Stimulated activated CD8-positive, alpha-beta memory T cell treated with anti-CD3 and anti-CD28 coated beads, Interleukin-15, amount 100 ng/mL, for 48 hours (primary cell): ENCODE measurements around the gene SH3D19.

Source experiments
- DNase-seq, 2 donors: peaks; one replicate each; pipeline ENCODE4 v3.0.0-alpha.2; 2020; ENCODE audit warnings: low read depth in 2 of 2

The SH3D19 gene, protein sequence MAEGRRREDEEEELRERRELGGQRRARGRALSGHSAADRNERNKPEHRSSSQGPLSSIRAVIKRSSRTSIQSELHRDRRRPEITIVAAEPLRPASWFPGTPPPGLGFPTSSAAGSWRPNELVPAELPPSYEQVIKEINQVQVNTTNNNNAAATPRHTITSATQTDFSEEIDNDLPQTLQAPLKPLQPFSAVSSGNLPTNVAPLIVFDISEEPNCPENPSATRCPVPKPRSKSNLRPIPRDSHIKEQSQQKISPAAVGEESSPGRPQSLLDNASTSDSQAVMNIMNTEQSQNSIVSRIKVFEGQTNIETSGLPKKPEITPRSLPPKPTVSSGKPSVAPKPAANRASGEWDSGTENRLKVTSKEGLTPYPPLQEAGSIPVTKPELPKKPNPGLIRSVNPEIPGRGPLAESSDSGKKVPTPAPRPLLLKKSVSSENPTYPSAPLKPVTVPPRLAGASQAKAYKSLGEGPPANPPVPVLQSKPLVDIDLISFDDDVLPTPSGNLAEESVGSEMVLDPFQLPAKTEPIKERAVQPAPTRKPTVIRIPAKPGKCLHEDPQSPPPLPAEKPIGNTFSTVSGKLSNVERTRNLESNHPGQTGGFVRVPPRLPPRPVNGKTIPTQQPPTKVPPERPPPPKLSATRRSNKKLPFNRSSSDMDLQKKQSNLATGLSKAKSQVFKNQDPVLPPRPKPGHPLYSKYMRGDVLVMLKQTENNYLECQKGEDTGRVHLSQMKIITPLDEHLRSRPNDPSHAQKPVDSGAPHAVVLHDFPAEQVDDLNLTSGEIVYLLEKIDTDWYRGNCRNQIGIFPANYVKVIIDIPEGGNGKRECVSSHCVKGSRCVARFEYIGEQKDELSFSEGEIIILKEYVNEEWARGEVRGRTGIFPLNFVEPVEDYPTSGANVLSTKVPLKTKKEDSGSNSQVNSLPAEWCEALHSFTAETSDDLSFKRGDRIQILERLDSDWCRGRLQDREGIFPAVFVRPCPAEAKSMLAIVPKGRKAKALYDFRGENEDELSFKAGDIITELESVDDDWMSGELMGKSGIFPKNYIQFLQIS

DNA sequence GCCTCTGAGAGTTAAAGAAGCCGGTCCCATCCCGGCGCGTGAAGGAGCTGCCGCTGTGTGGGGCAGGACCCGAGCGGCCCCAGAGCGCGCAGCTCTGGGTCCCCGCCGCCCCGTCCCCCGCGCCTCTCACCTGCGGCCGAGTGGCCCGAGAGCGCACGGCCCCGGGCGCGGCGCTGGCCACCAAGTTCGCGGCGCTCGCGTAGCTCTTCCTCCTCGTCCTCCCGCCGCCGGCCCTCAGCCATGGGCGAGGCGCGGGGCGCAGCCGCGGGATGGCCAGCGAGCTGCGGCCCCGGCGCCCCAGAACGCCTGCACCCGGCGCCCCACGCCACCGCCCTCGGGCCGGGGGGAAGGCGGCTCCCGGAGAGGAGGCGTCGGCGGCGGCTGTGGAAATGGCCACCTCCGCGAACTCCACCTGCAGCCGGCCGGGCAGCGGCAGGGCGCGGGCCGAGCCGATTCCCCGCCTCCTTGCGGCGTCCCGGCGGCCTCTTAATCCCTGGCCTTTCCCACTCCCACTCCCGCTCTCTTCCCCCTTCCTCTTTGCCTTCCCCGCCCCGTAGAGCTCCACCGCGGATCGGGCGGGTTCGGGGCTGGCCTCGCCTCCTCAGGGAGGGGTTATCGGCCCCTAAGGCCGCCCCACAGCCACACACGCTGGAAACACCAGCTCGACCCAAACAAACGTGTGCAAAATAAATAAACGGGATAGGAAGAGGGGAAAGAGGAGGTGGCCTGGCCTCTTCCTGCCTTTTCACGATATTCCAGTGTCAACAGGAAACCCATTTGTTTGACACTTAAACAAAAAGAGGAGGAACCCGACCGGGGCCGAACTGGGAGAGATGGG lies at the start of gene SH3D19:
Gene SH3D19 (minus strand): TSS at position 495 of the 838 bp plus-strand sequence. CDS start 253 bp downstream, at position 242.
- no peak for DNase-seq

DNA sequence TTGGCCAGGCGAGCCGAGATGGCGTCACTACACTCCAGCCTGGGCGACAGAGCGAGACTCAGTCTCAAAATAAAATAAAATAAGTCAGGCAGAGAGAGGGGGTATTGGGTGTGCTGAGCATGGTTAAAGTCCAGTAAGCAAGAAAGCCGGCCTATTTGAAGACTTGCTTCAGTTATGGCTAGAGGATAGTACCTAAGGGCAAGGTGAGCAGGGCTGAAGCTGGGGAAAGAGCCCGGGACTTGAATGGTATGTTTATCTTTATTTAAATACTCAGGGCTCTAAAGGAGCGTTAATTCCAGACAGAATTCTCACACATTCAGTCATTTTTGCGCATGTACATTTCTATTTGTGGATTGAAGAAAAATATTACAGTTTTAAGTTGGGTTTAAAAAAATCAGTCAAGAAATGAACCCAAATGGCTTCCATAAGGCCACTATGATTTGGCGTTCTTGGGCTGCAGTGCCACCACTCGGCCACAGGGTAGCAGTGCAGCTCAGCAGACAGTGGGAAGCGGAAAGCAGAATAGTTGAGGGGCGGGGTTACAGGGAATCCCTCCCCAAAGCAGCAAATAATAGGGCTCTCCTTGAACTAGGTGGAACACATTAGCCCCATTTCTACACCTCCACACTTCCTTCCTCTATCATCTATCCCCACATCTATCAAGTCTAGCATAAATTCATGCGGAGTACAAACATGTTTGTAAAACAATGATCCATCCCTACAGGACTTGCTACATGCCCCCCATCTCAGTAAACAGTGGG lies 37.2 kb upstream of the SH3D19 start:
- DNase-seq: peak; percentile 53 to 58

DNA sequence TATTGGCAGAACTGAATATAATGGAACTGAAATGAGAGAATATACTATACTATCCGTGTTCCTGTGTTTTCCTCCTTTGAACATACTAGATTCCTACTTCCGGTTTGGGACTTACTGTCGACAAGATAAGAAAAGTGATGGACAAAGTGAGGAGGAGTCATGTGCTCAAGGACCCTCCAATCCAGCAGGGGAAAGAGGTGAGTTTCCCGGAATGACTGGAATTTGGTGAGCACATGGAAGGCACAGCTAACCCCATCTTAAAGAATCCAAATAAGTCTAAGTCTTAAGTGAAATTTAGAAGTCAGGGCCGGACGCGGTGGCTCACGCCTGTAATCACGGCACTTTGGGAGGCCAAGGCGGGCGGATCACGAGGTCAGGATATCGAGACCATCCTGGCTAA lies 36.6 kb upstream of the SH3D19 start:
- DNase-seq: no peak

DNA sequence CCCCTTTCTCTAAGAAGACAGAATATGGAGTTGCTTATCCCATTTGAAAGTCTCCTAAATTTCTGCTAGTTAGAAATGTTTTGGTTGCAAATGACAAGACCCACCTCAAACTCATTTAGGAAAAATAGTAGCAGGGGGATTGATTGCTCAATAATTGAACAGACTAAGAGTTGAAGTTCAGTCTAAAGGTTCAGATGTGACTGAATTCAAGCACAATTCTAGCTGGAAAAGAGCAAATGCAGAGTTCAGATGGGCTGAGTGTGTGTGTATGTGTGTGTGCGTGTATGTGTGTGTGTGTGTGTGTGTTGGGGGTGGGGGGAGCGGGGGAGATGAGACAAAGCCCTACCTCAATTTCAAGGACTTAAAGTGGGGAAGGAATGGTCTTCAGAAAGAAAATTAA lies 35.7 kb upstream of the SH3D19 start:
- no peak for DNase-seq

DNA sequence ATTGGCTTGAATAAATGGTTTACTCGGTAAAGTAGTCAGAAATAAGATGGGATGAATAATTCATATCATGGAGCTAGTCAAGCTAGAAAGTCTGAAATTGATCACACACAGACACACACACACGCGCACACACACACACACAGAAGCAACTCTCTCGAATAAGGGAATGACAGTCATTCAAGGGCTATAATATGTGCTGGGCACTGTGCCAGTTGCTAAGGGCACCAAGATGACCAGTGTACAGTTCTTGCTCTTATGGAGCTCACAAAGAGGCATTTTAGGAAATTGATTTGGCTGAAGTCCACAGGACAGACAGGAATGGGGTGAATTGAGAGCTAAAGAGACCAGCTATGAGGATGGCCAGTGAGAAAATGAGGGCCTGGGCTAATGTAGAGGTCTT lies 34.2 kb upstream of the SH3D19 start:
- DNase-seq: no peak

DNA sequence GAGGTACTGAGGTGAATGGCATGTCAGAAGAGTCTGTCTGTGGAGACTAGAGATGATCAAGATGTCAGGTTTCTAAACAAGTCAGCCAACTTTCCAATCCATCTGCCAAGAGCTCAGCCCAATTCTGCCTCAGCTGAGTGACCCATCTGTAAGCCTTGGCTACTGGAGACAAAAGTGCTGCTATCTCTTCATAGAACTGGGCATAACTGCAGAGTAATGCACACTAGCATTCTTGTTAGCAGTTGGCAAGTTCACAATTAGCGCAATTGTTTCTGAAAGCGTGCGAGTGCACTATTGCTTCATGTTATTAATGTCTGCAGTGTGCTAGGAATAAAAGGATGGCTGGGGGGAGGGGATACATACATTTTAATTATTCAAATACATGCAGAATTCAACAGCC lies 32.9 kb upstream of the SH3D19 start:
- no peak for DNase-seq

DNA sequence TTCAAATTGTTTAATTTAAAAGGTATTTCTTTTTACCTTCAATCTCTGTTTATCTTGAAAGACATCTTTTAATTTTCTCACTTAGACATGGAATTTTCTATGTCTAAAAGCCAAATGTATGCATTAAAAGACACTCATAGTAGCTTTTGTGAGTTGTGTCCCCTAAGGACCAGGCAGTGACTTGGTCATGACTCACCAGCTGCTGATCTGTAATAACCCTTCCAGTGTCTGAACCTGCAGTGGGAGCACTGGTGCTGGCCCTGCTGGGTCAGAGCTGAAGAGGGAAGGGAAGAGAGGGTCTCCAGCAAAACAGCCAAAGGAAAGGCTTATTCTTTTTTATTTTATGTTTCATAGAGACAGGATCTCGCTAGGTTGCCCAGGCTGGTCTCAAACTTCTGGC lies 31.1 kb upstream of the SH3D19 start:
- DNase-seq: no peak

DNA sequence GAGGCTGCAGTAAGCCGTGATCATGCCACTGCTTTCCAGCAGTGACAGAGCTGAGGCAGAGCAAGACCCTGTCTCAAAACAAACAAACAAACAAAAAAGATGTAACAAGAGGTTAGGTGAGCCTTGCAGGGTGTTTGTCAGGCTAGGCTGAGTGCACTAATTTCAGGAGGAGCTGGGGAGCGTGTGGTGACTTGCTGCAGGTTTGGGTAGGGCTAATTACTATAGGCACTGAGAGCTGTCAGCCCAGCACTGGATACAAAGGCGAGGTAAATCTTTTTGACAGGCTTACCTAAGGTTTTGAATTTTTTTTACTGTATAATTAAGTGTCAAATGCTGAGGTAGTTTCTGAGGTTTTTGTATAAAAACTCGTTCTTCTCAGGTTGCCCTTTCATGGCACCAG lies 29.8 kb upstream of the SH3D19 start:
- no peak for DNase-seq

DNA sequence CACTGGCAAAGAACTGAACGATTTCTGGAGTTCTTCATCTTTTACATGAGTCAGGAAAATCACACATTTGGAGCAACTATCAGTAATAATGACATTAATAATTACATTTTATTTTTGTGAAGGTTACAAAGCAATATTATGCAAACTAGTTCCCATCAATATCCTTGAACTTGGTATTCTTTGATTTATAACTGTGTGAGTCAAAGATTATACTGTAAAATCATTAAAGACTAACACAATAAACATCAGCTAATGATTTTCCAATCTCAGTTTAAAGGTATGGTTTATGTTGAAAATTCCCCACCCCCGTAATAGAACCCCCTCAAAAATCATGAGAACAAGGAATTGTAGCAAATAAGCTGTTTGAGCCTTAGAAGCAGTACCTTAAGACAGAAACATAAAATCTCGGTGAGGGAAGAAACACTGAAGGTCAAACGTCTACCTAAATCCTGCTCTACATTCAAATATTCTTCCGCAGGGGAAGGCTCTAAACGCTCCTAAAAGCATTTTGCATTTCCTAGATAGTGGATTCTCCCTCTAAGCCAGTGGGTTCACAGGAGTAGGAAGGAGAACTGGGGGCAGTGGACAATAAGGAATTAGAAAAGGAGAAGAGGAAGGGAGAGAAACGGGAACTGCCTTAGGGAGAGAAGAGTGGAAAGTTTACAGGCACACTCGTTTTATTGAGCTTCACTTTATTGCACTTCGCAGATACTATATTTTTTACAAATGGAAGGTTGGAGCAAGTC lies 22.3 kb upstream of the SH3D19 start:
- no peak for DNase-seq

DNA sequence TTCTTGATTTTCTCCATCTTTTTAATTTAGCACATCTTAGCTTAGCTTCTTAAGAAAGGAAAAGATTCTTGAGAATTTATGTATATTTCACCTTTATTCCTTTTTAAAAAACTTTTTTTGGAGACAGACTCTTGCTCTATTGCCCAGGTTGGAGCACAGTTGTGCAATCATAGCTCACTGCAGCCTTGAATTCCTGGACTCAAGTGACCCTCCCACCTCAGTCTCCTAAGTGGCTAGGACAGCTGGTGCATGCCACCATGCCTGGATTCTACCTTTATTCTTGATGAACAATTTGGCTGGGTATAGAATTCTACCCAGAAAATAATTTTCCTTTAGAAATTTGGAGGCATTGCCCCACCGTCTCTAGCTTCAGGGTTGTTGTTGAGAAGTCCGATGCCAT lies 19.5 kb upstream of the SH3D19 start:
- DNase-seq: no peak

DNA sequence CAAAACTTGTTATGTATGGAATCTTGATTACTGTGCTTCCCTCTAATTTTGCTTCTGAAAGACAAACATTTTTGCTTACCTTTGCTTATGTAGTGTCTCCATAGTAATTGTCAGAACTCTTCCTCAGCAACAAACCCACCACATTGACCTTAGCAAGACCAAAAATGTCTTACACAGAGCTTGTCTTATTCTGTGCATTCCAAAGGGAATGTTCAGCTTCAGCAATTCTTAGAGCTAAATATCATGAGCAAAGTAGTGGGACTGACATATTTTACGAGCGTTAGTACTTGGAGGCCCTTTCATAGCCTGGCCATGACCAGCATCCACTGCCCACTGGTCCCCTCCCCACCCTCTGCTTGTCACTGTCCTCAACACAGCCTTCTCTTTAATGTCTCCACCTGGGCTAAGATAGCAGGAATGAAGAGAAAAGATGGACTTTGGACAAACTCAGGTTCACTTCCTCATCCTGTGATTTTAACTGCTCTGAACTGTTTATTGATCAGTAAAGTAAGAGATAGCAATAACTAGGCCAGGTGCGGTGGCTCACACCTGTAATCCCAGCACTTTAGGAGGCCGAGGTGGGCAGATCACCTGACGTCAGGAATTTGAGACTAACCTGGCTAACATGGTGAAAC lies 15.5 kb upstream of the SH3D19 start:
- no peak for DNase-seq

DNA sequence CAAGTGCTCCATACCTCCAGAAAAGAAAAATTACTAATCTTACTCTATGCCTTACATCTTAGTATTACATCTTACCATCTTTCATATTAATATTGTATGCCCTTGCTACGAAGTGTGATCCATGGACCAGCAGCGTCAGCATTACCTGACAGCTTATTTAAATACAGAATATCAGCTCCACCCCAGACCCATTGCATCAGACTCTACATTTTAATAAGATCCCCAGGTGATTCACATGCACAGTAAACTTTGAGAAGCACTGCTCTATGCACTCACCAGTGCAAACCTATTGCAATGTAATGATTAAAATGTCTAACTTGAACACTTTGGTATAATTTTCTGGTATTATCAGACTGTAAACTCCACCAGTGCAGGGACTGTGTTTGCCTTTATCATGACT lies 14.1 kb upstream of the SH3D19 start:
- DNase-seq: no peak

DNA sequence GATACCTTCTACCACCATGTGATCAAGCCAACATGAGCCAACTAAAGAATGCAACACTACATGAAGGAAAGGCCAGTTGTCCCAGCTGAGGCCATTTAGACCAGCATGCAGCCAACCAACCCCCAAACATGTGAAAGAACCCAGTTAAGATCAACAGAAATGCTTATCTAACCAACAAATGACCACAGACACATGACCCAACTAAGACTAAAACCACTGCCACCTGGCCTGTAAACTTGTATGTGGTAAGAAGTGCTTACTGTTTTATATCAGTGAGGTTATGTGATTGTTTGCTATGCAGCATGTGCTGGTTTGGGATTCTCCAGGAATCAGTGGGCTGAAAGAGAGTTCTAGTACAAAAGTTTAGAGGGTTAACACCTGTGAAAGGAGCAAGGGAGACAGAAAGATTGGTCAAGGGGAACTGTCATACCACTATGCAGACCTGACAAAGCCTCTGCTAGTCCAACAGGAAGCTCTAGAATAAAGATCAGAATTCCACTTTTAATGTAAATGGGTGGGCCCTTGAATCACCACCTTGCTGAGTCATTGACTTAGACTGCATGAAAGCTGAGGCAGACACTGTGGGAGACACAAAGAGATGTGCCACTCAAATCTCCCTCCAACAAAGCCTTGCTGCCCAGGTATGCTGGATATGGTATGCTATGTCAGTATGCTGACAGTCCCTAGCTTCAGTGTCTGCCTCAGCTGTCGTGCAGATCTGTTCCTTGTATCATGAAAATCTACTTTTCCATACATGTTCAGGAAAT lies 6.1 kb upstream of the SH3D19 start:
- no peak for DNase-seq

DNA sequence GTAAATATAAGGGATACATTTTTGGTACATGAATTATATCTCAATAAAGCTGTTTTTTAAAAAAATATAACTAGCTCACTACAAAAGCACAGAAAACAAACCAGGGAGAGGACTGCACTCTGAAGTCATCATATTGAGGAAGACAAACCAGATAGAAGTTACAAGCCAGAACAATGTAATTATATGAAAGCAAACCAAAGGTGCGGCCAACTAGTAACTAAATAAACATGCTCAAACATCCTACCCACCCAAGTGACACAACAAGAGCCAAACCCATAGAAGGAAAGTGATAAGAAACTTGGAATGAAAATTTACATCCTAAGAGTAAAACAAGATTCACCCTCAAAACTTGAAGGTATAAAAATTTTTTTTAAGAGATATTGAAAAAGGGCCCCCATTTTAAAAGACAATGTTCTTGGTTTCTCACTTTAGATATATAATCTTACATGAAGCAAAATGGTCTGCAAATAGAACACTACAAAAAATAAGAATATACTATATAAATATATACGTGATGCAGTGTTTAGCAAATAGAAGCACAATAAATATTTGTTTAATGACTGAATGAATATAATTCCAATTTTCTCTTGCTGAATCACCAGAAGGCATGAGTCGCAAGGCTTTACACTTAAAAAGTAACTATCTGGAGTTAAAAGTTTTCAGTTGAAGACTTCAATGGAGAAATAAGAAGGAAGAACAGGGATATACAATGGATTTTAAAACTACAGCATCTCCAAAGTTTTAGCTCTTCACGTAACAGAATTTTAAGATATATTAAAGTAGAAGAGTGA lies 4.0 kb upstream of the SH3D19 start:
- DNase-seq: no peak

DNA sequence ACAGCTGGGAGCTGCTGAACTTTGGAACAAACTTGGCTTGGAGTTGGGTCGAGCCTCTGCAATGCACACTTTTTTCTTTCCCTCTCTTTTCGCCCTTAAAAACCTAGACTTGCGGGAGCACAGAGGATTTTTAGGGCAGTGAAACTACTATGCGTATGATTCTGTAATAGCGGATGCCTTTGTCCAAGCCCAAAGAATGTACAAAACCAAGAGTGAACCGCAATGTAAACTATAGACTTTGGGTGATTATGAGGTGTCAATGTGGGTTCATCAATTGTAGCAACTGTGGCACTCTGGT lies 493 bp upstream of the SH3D19 start:
- no peak for DNase-seq

DNA sequence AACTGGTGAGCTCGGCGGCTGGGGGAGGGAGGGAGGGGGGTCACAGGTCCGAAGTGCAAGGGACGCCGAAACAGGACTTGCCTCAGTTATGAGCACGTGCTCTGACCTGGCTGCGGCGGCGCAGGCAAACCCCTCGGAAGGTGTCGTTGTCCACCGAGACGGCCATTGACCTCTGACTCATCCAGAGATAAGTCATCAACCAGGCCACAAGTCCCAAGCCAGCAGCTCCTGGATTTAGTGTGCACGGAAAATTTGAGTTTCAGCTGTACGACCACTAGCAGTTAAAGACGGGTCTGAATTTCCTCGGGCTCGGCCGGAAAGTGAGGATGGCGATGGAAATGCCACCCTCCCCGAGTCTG lies 674 bp downstream of the SH3D19 start:
- peak; percentile 2 to 32 for DNase-seq

DNA sequence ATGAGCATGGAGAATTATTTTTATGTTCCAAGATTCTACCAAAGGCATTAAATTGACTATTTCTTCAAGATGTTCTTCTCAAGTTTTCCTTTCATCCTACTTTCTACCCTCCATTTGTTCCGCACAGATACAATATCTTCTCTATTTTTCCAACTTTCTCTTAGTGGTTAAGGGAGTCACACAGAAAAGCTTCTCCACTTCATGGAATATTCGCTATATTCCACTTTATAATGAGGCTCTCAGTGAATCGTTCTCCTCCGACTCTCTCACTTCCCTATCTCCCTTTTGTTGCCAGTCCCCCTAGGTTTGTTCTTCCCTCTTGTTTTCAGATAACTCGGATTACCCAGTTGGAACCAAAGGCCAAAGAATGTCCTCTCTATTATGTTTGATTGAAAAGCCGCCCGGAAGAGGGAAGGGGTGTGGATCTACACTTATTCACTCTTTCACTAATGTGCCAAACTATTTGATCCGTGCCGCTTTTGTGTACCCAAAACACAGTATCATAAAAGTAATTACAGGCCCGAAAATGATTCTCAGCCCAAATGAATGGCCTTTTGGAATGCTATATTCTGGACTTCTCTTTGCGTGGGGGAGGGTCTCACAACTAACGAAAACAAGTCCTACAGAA lies 1.2 kb downstream of the SH3D19 start:
- no peak for DNase-seq

DNA sequence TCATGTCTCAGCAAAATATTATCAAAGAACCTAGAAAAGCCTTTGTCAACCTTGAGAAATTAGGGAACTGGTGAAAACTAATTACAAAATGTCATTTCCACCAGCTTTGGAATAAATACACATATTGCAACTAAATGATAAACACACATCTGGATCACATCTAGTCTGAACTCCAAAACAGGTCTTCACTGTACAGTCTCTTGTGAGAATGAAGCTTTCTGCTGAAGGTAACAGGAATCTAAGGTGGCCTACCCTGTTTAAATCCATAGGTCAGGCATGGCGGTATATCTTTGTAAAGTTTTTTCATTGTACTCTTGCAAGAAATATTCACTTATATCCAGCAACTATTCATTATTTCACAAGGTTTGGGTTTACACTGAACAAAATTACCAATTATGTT lies 1.7 kb downstream of the SH3D19 start:
- no peak for DNase-seq
